ENCODE results near the gene CSTF2T.
"Not testable (repeated sequence)": the region's sequence is repeated elsewhere in the genome, so short reads cannot be mapped to it uniquely, and the experiment has no call there.

The CSTF2T gene

DNA sequence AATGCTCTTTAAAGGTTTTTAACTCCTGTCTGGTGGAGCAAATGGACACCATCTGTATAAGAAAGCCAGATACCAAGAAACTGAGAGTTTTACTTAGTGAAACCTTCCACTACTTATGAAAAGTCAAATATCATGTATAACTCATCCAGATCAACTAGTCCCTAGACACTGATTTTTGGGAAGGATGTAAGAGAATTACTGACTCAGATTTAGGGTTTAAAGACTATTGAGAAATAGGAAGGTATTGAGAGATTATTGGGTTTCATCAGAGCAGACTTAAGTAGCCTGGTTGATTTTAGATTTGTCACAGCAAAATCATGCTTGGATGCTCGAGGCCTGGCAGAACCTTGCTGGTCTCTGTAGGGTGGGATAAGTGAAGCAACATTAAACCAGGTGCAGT is 3.1 kb downstream of the CSTF2T start:
- peak; percentile 6 for DNase-seq

- DNase-seq: no peak
These were observed 5.2 kb downstream of the CSTF2T start for GRCh38 chr10:51694086-51694768.

DNA sequence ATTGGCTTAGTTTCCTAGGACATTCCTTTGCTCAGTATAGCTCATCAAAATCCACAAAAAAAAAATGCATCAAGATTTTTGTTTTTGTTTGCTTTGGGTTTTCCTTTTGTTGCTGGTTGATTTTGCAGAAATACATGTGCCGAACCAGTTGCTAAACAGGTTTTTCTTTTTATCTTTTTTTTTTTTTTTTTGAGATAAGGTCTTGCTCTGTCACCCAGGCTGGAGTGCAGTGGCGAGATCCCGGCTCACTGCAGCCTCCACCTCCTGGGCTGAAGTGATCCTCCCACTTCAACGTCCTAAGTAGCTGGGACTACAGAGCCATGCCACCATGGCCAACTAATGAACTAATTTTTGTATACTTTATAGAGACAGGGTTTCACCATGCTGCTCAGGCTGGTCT is 8.3 kb downstream of the CSTF2T start:
- no peak for DNase-seq

- DNase-seq: no peak
These were observed 9.9 kb downstream of the CSTF2T start for GRCh38 chr10:51689536-51689935.

DNA sequence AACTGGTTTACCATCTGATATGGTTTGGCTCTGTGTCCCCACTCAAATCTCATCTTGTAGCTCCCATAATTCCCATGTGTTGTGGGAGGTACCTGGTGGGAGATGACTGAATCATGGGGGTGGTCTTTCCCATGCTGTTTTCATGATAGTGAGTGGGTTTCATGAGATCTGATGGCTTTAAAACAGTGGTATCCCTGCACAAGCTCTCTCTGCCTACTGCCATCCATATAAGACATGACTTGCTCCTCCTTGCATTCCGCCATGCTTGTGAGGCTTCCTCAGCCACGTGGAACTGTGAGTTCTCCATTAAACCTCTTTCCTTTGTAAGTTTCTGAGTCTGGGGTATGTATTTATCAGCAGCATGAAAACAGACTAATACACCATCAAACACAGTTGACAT is 10.6 kb downstream of the CSTF2T start:
- DNase-seq: not testable (repeated sequence)

DNA sequence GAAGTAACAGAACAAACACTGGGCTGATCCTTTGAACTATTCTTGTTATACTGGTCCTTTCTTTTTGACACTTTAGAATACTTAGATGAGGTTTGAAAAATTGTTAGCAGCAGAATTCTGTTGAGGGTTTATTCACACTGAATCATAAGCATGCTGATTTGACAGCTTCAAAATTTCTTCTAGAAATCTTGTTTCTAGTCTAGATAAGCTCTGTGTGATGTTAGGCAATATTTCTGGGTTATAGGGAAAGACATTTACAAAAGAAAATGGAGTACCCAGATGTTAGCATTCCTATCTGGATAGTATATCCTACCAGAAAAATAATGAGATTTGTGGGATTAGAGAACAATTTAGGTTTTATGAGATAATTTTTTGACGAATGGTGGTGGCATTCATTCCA is 12.1 kb downstream of the CSTF2T start:
- no peak for DNase-seq

DNA sequence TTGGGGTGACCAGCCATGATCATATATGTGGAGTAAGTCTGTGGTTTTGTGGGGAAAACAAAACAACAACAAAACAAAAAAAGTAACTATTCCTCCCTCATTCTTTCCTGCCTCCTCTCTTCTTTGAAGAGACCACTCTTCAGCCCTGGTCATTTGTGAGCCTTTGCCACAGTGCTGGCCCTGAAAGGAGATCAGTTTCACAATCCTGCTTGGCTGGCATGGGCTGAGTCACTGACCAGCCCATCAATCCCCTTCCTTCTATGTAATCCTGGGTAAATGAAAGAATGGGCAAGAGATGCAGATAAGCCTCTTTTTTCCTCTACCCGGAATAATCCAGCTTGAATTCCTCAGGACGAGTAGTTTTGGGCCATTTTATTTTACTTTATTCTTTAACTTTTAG is 13.6 kb downstream of the CSTF2T start:
- DNase-seq: no peak

DNA sequence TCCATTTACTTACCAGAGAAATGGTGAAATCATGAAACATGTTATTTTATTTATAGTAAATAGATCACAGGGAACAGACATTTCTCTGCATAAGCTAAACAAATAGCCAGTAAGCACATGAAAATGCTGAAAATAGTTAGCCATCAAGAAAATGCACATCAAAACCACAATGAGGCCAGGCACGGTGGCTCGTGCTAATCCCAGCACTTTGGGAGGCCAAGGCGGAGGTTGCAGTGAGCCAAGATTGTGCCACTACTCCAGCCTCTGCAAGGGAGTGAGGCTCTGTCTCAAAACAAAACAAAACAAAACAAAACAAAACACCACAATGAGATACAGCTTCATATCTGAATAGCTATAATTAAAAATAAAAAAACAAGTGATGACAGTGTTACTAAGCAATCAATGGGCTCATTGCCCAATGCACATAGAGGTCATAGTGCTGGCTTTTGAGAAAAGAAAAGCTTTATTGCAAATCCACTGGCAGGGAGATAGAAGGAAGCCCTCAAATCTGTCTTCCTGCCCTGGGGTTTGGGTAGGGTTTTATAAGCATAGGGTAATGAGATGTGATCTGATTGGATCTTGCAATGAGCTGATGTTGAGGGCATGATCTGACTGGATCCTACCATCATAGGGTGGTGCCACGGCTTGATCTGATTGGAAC is 16.2 kb downstream of the CSTF2T start:
- DNase-seq: peak; percentile 66

GRCh38 chr10:51679841-51680240 is 19.6 kb downstream of the CSTF2T start:
- DNase-seq: no peak

DNA sequence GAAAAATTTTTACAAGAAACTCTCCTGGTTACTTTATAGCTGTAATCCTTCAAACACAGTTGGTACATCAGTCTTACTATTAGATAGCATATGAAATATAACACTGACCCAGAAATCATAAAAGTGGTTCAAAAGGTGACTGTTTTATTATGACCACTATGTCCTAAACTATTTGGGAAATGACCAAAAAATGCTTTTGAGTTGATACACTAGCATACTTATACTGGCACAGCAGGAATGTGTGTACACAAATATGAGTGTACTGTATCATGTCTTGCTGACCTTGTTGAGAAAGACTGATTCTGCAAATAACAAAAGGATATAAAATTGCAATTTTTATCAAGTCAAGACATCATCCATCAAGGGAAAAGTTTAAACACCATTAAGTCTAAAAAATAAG is 24.3 kb downstream of the CSTF2T start:
- DNase-seq: peak; percentile 74

GRCh38 chr10:51672039-51672535 is 27.3 kb downstream of the CSTF2T start:
- DNase-seq: no peak

GRCh38 chr10:51669041-51669440 is 30.4 kb downstream of the CSTF2T start:
- no peak for DNase-seq

GRCh38 chr10:51668336-51668689 is 31.1 kb downstream of the CSTF2T start:
- no peak for DNase-seq

GRCh38 chr10:51667678-51668335 is 31.6 kb downstream of the CSTF2T start:
- DNase-seq: peak; percentile 32

DNA sequence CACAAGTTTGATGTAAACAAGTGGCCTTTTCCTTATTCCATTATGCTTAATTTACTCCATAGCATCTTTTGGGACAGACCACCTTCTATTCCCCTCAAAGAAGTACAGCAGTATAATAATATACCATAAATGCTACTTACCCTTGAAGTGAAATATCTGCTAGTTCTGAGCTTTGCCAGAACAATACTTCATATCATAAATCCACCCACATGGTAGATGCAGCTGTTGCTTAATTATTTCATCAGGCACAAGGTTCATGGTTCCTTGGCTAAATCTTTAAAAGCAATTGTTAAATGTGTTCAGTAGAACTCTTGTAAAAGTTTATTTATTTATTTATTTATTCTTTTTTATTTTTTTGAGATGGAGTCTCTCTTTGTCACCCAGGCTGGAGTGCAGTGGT is 32.9 kb downstream of the CSTF2T start:
- no peak for DNase-seq

DNA sequence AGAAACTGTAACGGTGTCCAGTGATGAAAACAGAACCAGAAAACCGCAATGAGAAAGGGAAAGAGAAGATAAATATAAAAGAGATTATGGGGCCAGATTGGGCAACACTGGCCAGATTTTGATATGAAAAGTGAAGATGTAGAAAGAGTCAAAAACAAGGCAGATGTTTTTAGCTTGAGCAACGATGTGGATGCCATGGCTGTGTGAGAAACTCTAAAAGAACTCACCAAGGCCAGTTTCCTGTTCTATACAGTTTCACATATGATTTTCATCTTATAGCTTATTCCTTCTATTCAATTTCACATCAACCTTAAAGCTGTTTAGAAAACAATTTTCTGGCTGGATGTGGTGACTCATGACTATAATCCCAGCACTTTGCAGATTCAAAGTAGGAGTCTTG is 36.3 kb downstream of the CSTF2T start:
- peak; percentile 2 for DNase-seq

DNA sequence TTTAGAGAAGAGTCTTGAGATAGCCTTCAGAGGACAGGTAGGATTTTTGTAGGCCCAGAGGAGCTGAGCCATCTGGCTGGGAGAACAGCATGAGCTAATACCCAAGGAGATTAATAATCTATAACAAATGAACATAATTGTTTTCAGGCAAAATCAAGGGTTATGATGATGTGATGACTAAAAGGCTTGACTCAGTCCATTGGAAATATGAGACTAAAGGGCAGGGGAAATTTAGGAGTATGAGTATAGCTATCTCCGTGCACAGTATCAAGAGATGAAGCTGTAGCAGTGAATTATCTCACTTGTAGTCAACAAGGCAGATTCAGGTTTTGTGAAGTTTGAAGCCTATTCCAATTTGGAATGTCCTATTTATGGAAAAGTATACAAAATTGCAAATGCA is 40.1 kb downstream of the CSTF2T start:
- DNase-seq: peak; percentile 44

- DNase-seq: no peak
These were observed 41.4 kb downstream of the CSTF2T start for GRCh38 chr10:51658000-51658399.

DNA sequence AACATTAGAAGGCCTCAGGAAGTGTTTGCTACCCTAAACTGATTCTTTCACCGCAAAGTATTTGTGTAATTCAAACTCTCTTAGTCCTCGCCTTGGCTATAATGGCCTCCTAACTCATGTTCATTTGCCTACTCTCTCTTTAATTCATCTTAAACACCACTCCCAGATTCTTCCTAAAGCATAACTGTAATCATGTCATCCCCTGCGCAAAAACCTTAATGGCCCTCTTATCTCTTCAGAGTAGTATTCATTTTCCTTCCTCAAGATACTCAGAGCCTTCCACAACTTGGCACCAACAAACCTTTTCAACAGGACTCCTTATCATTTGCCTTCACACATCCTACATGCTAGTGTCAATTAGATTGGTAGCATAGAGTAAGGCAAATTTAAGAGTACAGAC is 42.9 kb downstream of the CSTF2T start:
- DNase-seq: no peak

GRCh38 chr10:51654918-51655317 is 44.5 kb downstream of the CSTF2T start:
- DNase-seq: no peak

- peak; percentile 48 for DNase-seq
These were observed 46.4 kb downstream of the CSTF2T start for GRCh38 chr10:51653025-51653424.

- DNase-seq: peak; percentile 67
These were observed 48.3 kb downstream of the CSTF2T start for GRCh38 chr10:51651063-51651462.

DNA sequence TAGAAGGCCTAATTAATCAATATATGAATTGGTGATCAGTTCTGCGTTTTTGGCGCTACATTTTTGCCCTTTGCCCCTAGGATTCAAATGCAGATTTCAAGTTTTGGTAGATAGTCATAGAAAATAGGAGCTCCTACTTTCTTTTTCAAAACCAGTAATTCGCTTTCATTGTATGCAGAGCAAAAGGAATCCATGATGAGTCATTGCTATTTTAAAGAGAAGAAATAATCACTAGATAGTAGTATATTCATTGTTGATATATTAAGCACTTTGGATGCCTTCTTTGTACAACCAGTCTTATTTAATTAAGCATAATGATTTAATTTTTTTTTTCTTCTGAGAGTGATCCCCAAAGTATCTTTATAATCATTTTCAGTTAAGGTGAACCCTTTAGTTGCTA is 50.3 kb downstream of the CSTF2T start:
- DNase-seq: no peak
